WTC11 (cell line): ENCODE data around the gene SPINK2.

Experiments used
- CREB1 ChIP-seq: sonication (generic); formaldehyde crosslinking; IDR thresholded peaks from 2 replicates; pipeline ENCODE4 v1.8.0; 2023; ENCODE audit warnings: mild to moderate bottlenecking, missing genetic modification reagents
- CTCF ChIP-seq: fragments of 200-600 bp; IDR thresholded peaks from 2 replicates; pipeline ENCODE4 v1.8.0; 2022; ENCODE audit warnings: antibody characterized with exemption
- ERG ChIP-seq: fragments of 250-450 bp; sonication (Bioruptor Pico); IDR thresholded peaks from 2 replicates; pipeline ENCODE4 v1.8.0; 2021; ENCODE audit warnings: mild to moderate bottlenecking
- FOXP1 ChIP-seq: sonication (generic); formaldehyde crosslinking; IDR thresholded peaks from 2 replicates; pipeline ENCODE4 v1.8.0; 2022; ENCODE audit warnings: missing genetic modification reagents, mild to moderate bottlenecking, moderate library complexity, borderline replicate concordance
- JUN ChIP-seq: sonication (generic); formaldehyde crosslinking; IDR thresholded peaks from 2 replicates; pipeline ENCODE4 v1.8.0; 2023; ENCODE audit warnings: mild to moderate bottlenecking, missing genetic modification reagents
- ZNF263 ChIP-seq: sonication (generic); formaldehyde crosslinking; IDR thresholded peaks from 2 replicates; pipeline ENCODE4 v1.8.1; 2022; ENCODE audit warnings: low read depth, mild to moderate bottlenecking, moderate library complexity, missing genetic modification reagents

- no peak for TF ChIP-seq ZNF263
- no peak for TF ChIP-seq CTCF
- TF ChIP-seq ERG (CRISPR knock-in tag), result no peak
- TF ChIP-seq FOXP1 (CRISPR knock-in tag), result no peak
- TF ChIP-seq JUN, result no peak
- no peak for TF ChIP-seq CREB1 (CRISPR knock-in tag)
Measured at GRCh38 chr4:56828784-56829535, 7.5 kb upstream of the SPINK2 start.
